RWPE2 (cell line): ENCODE data around the gene TRIM14.
"Not testable (repeated sequence)": the region's sequence is repeated elsewhere in the genome, so short reads cannot be mapped to it uniquely, and the experiment has no call there.

ENCODE experiments used
- ATAC-seq: fragments of 200-7000 bp; cut with Tn5 transposase; 3 replicates; pipeline ENCODE4 v1.9.1; 2021; ENCODE audit warnings: low read depth
- DNase-seq: peaks from one replicate; pipeline ENCODE4 v3.0.0-alpha.2; 2020; ENCODE audit warnings: low spot score
- H3K27ac ChIP-seq: fragments of 450-650 bp; 2 replicates; pipeline ENCODE4 v1.5.1; 2017; ENCODE audit warnings: mild to moderate bottlenecking; ENCODE audit not compliant: poor library complexity, severe bottlenecking
- H3K27me3 ChIP-seq: fragments of 250-450 bp; sonication (Bioruptor Pico); 2 replicates; pipeline ENCODE4 v1.5.1; 2021; ENCODE audit warnings: mild to moderate bottlenecking, moderate library complexity; ENCODE audit not compliant: insufficient read depth, poor library complexity, severe bottlenecking
- H3K36me3 ChIP-seq: fragments of 250-450 bp; sonication (Bioruptor Pico); 2 replicates; pipeline ENCODE4 v1.5.1; 2020; ENCODE audit warnings: low read depth, mild to moderate bottlenecking, moderate library complexity
- H3K4me1 ChIP-seq: fragments of 250-450 bp; sonication (Bioruptor Pico); 2 replicates; pipeline ENCODE4 v1.5.1; 2021; ENCODE audit warnings: mild to moderate bottlenecking, moderate library complexity; ENCODE audit not compliant: insufficient read depth, poor library complexity, severe bottlenecking
- H3K4me3 ChIP-seq: fragments of 250-450 bp; sonication (Bioruptor Pico); 2 replicates; pipeline ENCODE4 v1.5.1; 2021; ENCODE audit warnings: mild to moderate bottlenecking, moderate library complexity; ENCODE audit not compliant: severe bottlenecking
- H3K9me3 ChIP-seq: fragments of 250-450 bp; sonication (Bioruptor Pico); 2 replicates; pipeline ENCODE4 v1.5.1; 2021; ENCODE audit warnings: mild to moderate bottlenecking, moderate library complexity; ENCODE audit not compliant: severe bottlenecking
- CTCF ChIP-seq: fragments of 450-650 bp; IDR thresholded peaks from one replicate; pipeline ENCODE4 v1.5.1; 2017; ENCODE audit warnings: mild to moderate bottlenecking, moderate library complexity; ENCODE audit not compliant: poor library complexity, severe bottlenecking

TRIM14 gene

DNA sequence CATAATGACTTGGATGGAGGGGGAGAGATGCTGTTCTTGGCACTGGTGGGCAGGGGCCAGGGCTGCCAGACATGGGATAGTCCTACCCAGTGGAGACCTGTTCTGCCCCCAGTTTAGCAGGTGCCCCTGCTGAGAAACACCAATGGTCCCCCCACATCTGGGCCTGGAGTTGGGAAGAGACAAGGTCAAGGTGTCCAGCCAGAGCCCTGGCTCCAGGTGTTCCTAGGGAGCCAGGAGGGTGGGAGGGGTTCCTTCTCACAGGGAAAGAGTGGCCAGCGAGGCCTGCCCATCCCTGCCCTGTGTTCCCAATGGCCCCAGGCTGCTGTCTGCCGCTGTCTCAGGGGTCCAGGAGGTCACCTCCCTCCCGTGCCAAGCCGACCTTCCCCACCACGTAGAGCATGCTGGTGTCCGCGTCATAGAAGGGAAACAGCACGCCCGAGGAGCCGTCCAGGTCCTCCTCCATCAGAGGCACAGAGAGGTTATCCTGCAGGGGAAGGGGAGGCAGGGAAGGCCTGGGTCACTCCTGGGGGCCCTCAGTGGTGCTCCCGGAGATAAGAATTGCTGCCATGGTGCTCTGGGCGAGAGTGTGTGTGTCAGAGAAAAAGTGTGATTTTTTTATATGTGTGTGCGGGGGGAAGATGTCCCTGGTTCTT is 11.7 kb upstream of the TRIM14 start:
- no peak overlapping the region for H3K4me3 ChIP-seq

GRCh38 chr9:98130060-98130459 is 11.0 kb upstream of the TRIM14 start:
- H3K4me3 ChIP-seq, H3K27me3 ChIP-seq, H3K27ac ChIP-seq, H3K9me3 ChIP-seq, DNase-seq, H3K4me1 ChIP-seq, ATAC-seq: not testable (repeated sequence)
- peaks cover 68% of the 10 kb centered on the region for H3K36me3 ChIP-seq

More for the DNA sequence above, 11.7 kb upstream of the TRIM14 start:
- no peaks in the 10 kb centered on the region for H3K27me3 ChIP-seq
- H3K4me1 ChIP-seq = no peaks in the 10 kb centered on the region
- no peak for ATAC-seq
- no peak overlapping the region for H3K27ac ChIP-seq
- no peak for TF ChIP-seq CTCF
- DNase-seq = no peak
- H3K9me3 ChIP-seq = no peaks in the 10 kb centered on the region
- H3K36me3 ChIP-seq = peaks cover 71% of the 10 kb centered on the region

GRCh38 chr9:98129451-98129881 is 10.4 kb upstream of the TRIM14 start:
- ATAC-seq (no peak), DNase-seq (peak; percentile 15)
- no peaks in the 10 kb centered on the region for H3K9me3 ChIP-seq
- H3K27ac ChIP-seq = no peak overlapping the region
- H3K4me1 ChIP-seq = no peaks in the 10 kb centered on the region
- TF ChIP-seq CTCF = no peak
- peaks cover 70% of the 10 kb centered on the region for H3K36me3 ChIP-seq
- H3K27me3 ChIP-seq = no peaks in the 10 kb centered on the region
- no peak overlapping the region for H3K4me3 ChIP-seq

DNA sequence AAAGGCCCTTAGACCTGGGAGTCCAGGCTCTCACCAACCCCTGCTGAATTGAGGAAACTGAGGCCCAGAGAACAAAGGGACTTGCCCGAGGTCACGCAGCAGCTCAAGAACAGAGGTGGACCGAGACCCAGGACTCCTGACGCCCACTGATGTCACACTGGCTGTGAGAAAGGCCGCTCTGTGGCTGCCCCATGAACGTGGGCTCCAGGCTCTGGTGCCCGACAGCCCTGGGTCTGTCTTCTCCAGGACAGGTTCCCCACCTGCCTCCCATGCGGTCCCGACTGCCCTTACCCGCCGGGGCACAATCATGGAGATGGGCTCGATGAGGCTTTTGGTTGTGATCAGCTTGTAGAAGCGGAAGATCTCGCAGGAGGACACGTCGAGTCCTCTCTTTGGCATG is 9.3 kb upstream of the TRIM14 start:
- no peaks in the 10 kb centered on the region for H3K9me3 ChIP-seq
- H3K27ac ChIP-seq = no peak overlapping the region
- no peak for ATAC-seq

DNA sequence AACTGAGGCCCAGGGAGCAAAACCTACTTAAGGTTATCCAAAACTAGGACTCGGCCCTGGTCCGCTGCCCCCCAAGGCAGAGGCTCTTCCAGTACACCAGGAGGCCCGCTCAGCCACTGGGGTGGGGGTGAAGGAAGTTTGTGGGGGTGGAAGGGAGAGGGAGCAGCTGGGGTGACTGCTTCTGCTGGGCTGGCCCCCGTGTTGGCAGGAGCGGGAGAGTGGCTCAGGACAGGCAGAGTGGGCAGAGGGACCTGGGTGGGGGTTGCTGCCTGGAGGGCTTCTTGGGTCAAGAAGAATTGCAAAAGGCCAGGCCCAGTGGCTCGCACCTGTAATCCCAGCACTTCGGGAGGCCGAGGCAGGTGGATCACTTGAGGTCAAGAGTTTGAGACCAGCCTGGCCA is 8.2 kb upstream of the TRIM14 start:
- no peak overlapping the region for H3K27ac ChIP-seq
- no peaks in the 10 kb centered on the region for H3K4me1 ChIP-seq
- H3K9me3 ChIP-seq = no peaks in the 10 kb centered on the region
- no peak for TF ChIP-seq CTCF
- ATAC-seq (no peak), DNase-seq (no peak)
- H3K36me3 ChIP-seq = peaks cover 58% of the 10 kb centered on the region
- no peaks in the 10 kb centered on the region for H3K27me3 ChIP-seq
- no peak overlapping the region for H3K4me3 ChIP-seq

More for the DNA sequence above, 9.3 kb upstream of the TRIM14 start:
- Histone ChIP-seq H3K4me1 (no peaks in the 10 kb centered on the region), H3K27me3 (no peaks in the 10 kb centered on the region), H3K36me3 (peaks cover 65% of the 10 kb centered on the region), H3K4me3 (no peak overlapping the region)
- peak; percentile 55 for DNase-seq
- no peak for TF ChIP-seq CTCF
